ENCODE results near the gene FAM50B.

- no peak for TF ChIP-seq CTCF (IDR thresholded peaks at IDR 0.05)
- TF ChIP-seq POLR2A (IDR thresholded peaks at IDR 0.05; ENCODE audit: low read depth), result no peak
These were observed 19.9 kb upstream of the FAM50B start for GRCh38 chr6:3829285-3829684.
